Duodenal mucosa (tissue), 2 donors: Measurements from ENCODE around the gene EIF2B2.

Source experiments
- H3K27ac ChIP-seq: one replicate; pipeline ENCODE4 v1.7.0; 2013; ENCODE audit warnings: low read depth, low read length
- H3K27me3 ChIP-seq, 2 donors: one replicate each; pipeline ENCODE4 v1.7.0; 2013; ENCODE audit warnings: low read length in 2 of 2, control low read depth in 1 of 2; ENCODE audit not compliant: insufficient read depth in 2 of 2, control insufficient read depth in 1 of 2
- H3K36me3 ChIP-seq, 2 donors: one replicate each; pipeline ENCODE4 v1.7.0; 2013; ENCODE audit warnings: low read length in 2 of 2, control low read depth in 1 of 2; ENCODE audit not compliant: insufficient read depth in 2 of 2, control insufficient read depth in 1 of 2
- H3K4me1 ChIP-seq, 2 donors: one replicate each; pipeline ENCODE4 v1.7.0; 2013; ENCODE audit warnings: low read length in 2 of 2, control low read depth in 1 of 2; ENCODE audit not compliant: insufficient read depth in 2 of 2, control insufficient read depth in 1 of 2
- H3K4me3 ChIP-seq, 2 donors: one replicate each; pipeline ENCODE4 v1.7.0; 2013; ENCODE audit warnings: low read length in 2 of 2, low read depth in 1 of 2
- H3K9ac ChIP-seq, 2 donors: one replicate each; pipeline ENCODE4 v1.7.0; 2013; ENCODE audit warnings: low read length in 2 of 2, low read depth in 1 of 2
- H3K9me3 ChIP-seq, 2 donors: one replicate each; pipeline ENCODE4 v1.7.0; 2013; ENCODE audit warnings: low read length in 2 of 2, control low read depth in 1 of 2; ENCODE audit not compliant: control insufficient read depth in 1 of 2

EIF2B2 gene

GRCh38 chr14:75002392-75003249, at the start of gene EIF2B2:
Gene EIF2B2 (plus strand): TSS chr14:75002921. CDS start chr14:75002991, 70 bp downstream.
- H3K9ac ChIP-seq: peak within 1 kb of the TSS; percentile 77 to 94
- H3K27me3 ChIP-seq: no peaks in the 10 kb centered on the region

GRCh38 chr14:74953686-74954085, 49.0 kb upstream of the EIF2B2 start:
- peak overlapping the region; percentile 21 to 61 for H3K4me3 ChIP-seq
- H3K4me1 ChIP-seq: peaks cover 16 to 28% of the 10 kb centered on the region in 2 donors
- no peak overlapping the region for H3K9ac ChIP-seq
- no peak overlapping the region for H3K27ac ChIP-seq
- H3K9me3 ChIP-seq: no peaks in the 10 kb centered on the region
- H3K27me3 ChIP-seq: no peaks in the 10 kb centered on the region
- H3K36me3 ChIP-seq: no peaks in the 10 kb centered on the region

More at GRCh38 chr14:75002392-75003249, at the start of gene EIF2B2:
- peak within 1 kb of the TSS; percentile 87 to 97 for H3K4me3 ChIP-seq
- H3K4me1 ChIP-seq: peaks cover 13 to 16% of the 10 kb centered on the region in 2 donors
- H3K36me3 ChIP-seq: peaks cover 11 to 24% of the 10 kb centered on the region in 2 donors
- H3K27ac ChIP-seq: peak within 1 kb of the TSS; percentile 76
- H3K9me3 ChIP-seq: no peaks in the 10 kb centered on the region

- H3K27ac ChIP-seq: no peak overlapping the region
- no peak overlapping the region for H3K9ac ChIP-seq
- H3K4me1 ChIP-seq: peaks cover 16 to 26% of the 10 kb centered on the region in 2 donors
- no peaks in the 10 kb centered on the region for H3K36me3 ChIP-seq
- no peaks in the 10 kb centered on the region for H3K9me3 ChIP-seq
- peak overlapping the region; percentile 32 to 61 for H3K4me3 ChIP-seq
- H3K27me3 ChIP-seq: no peaks in the 10 kb centered on the region
These were observed 48.3 kb upstream of the EIF2B2 start for GRCh38 chr14:74954232-74954946.

GRCh38 chr14:74954947-74955228, 47.8 kb upstream of the EIF2B2 start:
- Histone ChIP-seq H3K36me3 (no peaks in the 10 kb centered on the region), H3K27ac (no peak overlapping the region), H3K27me3 (no peaks in the 10 kb centered on the region), H3K4me1 (peaks cover 16 to 26% of the 10 kb centered on the region in 2 donors), H3K9ac (peak overlapping the region; percentile 42 to 63), H3K4me3 (peak overlapping the region; percentile 61 to 64), H3K9me3 (no peaks in the 10 kb centered on the region)

- Histone ChIP-seq H3K4me3 (peak within 1 kb of the TSS; percentile 61 to 64), H3K27ac (no peak within 1 kb of the TSS), H3K4me1 (peaks cover 14 to 22% of the 10 kb centered on the region in 2 donors), H3K27me3 (no peaks in the 10 kb centered on the region), H3K9ac (peak within 1 kb of the TSS; percentile 42 to 63), H3K9me3 (no peaks in the 10 kb centered on the region), H3K36me3 (no peaks in the 10 kb centered on the region)
These were observed 47.3 kb upstream of the EIF2B2 start, which contains the start of gene PGF for GRCh38 chr14:74955229-74956026. Gene PGF (minus strand): TSS chr14:74955597. CDS start chr14:74955242, 355 bp downstream.

- Histone ChIP-seq H3K27ac (no peak overlapping the region), H3K9ac (peak overlapping the region in 1 of 2 donors; percentile 33), H3K36me3 (no peaks in the 10 kb centered on the region), H3K4me1 (peaks cover 9 to 17% of the 10 kb centered on the region in 2 donors), H3K4me3 (peak overlapping the region; percentile 61 to 64), H3K9me3 (no peaks in the 10 kb centered on the region), H3K27me3 (no peaks in the 10 kb centered on the region)
These were observed 46.8 kb upstream of the EIF2B2 start for GRCh38 chr14:74956027-74956279.

- no peak overlapping the region for H3K9ac ChIP-seq
- no peak overlapping the region for H3K27ac ChIP-seq
These were observed 46.2 kb upstream of the EIF2B2 start for GRCh38 chr14:74956280-74957072.

GRCh38 chr14:74959596-74960180, 43.0 kb upstream of the EIF2B2 start:
- H3K9ac ChIP-seq: no peak overlapping the region
- no peak overlapping the region for H3K4me3 ChIP-seq
- no peaks in the 10 kb centered on the region for H3K27me3 ChIP-seq
- H3K36me3 ChIP-seq: no peaks in the 10 kb centered on the region
- H3K4me1 ChIP-seq: peaks cover 0 to 6% of the 10 kb centered on the region in 2 donors
- no peak overlapping the region for H3K27ac ChIP-seq
- no peaks in the 10 kb centered on the region for H3K9me3 ChIP-seq

More at GRCh38 chr14:74956280-74957072, 46.2 kb upstream of the EIF2B2 start:
- H3K9me3 ChIP-seq: no peaks in the 10 kb centered on the region
- no peaks in the 10 kb centered on the region for H3K36me3 ChIP-seq
- no peak overlapping the region for H3K4me3 ChIP-seq
- peaks cover 4 to 12% of the 10 kb centered on the region in 2 donors for H3K4me1 ChIP-seq
- H3K27me3 ChIP-seq: no peaks in the 10 kb centered on the region

GRCh38 chr14:74960736-74961135, 42.0 kb upstream of the EIF2B2 start:
- Histone ChIP-seq H3K36me3 (no peaks in the 10 kb centered on the region), H3K27ac (no peak overlapping the region), H3K4me1 (no peaks in the 10 kb centered on the region), H3K4me3 (no peak overlapping the region), H3K9me3 (no peaks in the 10 kb centered on the region), H3K9ac (no peak overlapping the region), H3K27me3 (no peaks in the 10 kb centered on the region)
